GM23338 (cell line): Measurements from ENCODE around the gene NTNG2. TPM values are rescaled to one million over a fixed set of nuclear protein-coding genes. Genes with fewer than 3 reads are reported as not detected.

Experiments
- ATAC-seq: fragments of 200-7000 bp; cut with Tn5 transposase; 3 replicates; pipeline ENCODE4 v1.9.1; 2020
- DNase-seq: peaks from one replicate; pipeline ENCODE4 v3.0.0-alpha.2; 2015; ENCODE audit warnings: low spot score
- H2AFZ ChIP-seq: fragments of 200-600 bp; sonication (generic); 2 replicates; pipeline ENCODE4 v1.8.0; 2016; ENCODE audit warnings: antibody characterized with exemption, mild to moderate bottlenecking, moderate library complexity
- H3F3A ChIP-seq: fragments of 200-600 bp; sonication (generic); replicated peaks from 2 replicates; pipeline ENCODE4 v1.8.0; 2017; ENCODE audit warnings: antibody characterized with exemption, mixed run types, low read depth
- H3K27ac ChIP-seq: fragments of 200-600 bp; sonication (generic); 2 replicates; pipeline ENCODE4 v1.6.1; 2016; ENCODE audit warnings: low read depth
- H3K27me3 ChIP-seq: fragments of 200-600 bp; sonication (generic); 2 replicates; pipeline ENCODE4 v1.8.0; 2016; ENCODE audit warnings: mild to moderate bottlenecking, mixed run types, moderate library complexity; ENCODE audit not compliant: insufficient read depth
- H3K36me3 ChIP-seq: fragments of 200-600 bp; sonication (generic); 2 replicates; pipeline ENCODE4 v1.8.0; 2016; ENCODE audit warnings: mild to moderate bottlenecking; ENCODE audit not compliant: insufficient read depth
- H3K4me1 ChIP-seq: fragments of 200-600 bp; sonication (generic); 2 replicates; pipeline ENCODE4 v1.8.0; 2016; ENCODE audit warnings: mild to moderate bottlenecking, moderate library complexity; ENCODE audit not compliant: insufficient read depth
- H3K4me2 ChIP-seq: fragments of 200-600 bp; sonication (generic); 2 replicates; pipeline ENCODE4 v1.7.1; 2017; ENCODE audit warnings: mixed run types
- H3K4me3 ChIP-seq: fragments of 200-600 bp; sonication (generic); 2 replicates; pipeline ENCODE4 v1.6.1; 2016; ENCODE audit warnings: mixed run types
- H3K79me2 ChIP-seq: fragments of 200-600 bp; sonication (generic); replicated peaks from 2 replicates; pipeline ENCODE4 v1.8.0; 2017; ENCODE audit warnings: mild to moderate bottlenecking; ENCODE audit not compliant: insufficient read depth
- H3K9me2 ChIP-seq: fragments of 200-600 bp; sonication (generic); 2 replicates; pipeline ENCODE4 v1.8.0; 2017; ENCODE audit not compliant: insufficient read depth
- H4K20me1 ChIP-seq: fragments of 200-600 bp; sonication (generic); replicated peaks from 2 replicates; pipeline ENCODE4 v1.8.0; 2017; ENCODE audit warnings: mild to moderate bottlenecking; ENCODE audit not compliant: insufficient read depth
- H3K27ac Mint-ChIP-seq: 2 replicates; pipeline ENCODE4 v1.8.0; 2020; ENCODE audit warnings: inconsistent platforms, mild to moderate bottlenecking, moderate library complexity, mixed read lengths
- H3K27me3 Mint-ChIP-seq: 3 replicates; pipeline ENCODE4 v1.8.0; 2022; ENCODE audit warnings: low read depth, mild to moderate bottlenecking, moderate library complexity, mixed read lengths, inconsistent platforms; ENCODE audit not compliant: insufficient read depth, poor library complexity
- H3K36me3 Mint-ChIP-seq: 3 replicates; pipeline ENCODE4 v1.8.0; 2021; ENCODE audit warnings: low read depth, mild to moderate bottlenecking, inconsistent platforms, moderate library complexity, mixed read lengths
- H3K4me1 Mint-ChIP-seq: 3 replicates; pipeline ENCODE4 v1.8.0; 2020; ENCODE audit warnings: mild to moderate bottlenecking, inconsistent platforms, mixed read lengths
- H3K4me3 Mint-ChIP-seq: 3 replicates; pipeline ENCODE4 v1.8.0; 2021; ENCODE audit warnings: moderate library complexity, mild to moderate bottlenecking, inconsistent platforms, mixed read lengths
- H3K9me3 Mint-ChIP-seq: 3 replicates; pipeline ENCODE4 v1.8.0; 2020; ENCODE audit warnings: moderate library complexity, mild to moderate bottlenecking, inconsistent platforms, mixed read lengths
- CREB1 ChIP-seq: fragments of 250-450 bp; sonication (Bioruptor Pico); IDR thresholded peaks from 2 replicates; pipeline ENCODE4 v1.5.0; 2020; ENCODE audit warnings: low read depth, mild to moderate bottlenecking, moderate library complexity
- CTCF ChIP-seq, 2 experiments: fragments of 200-600 bp in 1 of 2; sonication (generic) in 1 of 2; conservative IDR thresholded peaks; 2 replicates each; pipeline versions ENCODE4 v1.5.1 to v1.6.1; 2016 to 2017; ENCODE audit warnings: antibody characterized with exemption in 2 of 2, low read depth in 2 of 2, mild to moderate bottlenecking in 2 of 2, moderate library complexity in 1 of 2
- EZH2 ChIP-seq: fragments of 200-600 bp; sonication (generic); IDR thresholded peaks from one replicate; pipeline ENCODE4 v1.8.0; 2017; ENCODE audit warnings: antibody characterized with exemption, mild to moderate bottlenecking, low read depth; ENCODE audit not compliant: unreplicated experiment
- EZH2phosphoT487 ChIP-seq: fragments of 200-600 bp; sonication (generic); IDR thresholded peaks from one replicate; pipeline ENCODE4 v1.8.1; 2018; ENCODE audit warnings: antibody characterized with exemption; ENCODE audit not compliant: unreplicated experiment
- NANOG ChIP-seq: IDR thresholded peaks from 2 replicates; pipeline ENCODE4 v1.6.1; 2016; ENCODE audit warnings: antibody characterized with exemption, borderline replicate concordance
- POLR2AphosphoS5 ChIP-seq: IDR thresholded peaks from 2 replicates; pipeline ENCODE4 v1.6.1; 2016; ENCODE audit warnings: antibody characterized with exemption, low read depth
- REST ChIP-seq: IDR thresholded peaks from one replicate; pipeline ENCODE4 v1.6.1; 2018; ENCODE audit warnings: antibody characterized with exemption; ENCODE audit not compliant: unreplicated experiment
- ZNF114 ChIP-seq: fragments of 250-450 bp; sonication (Bioruptor Pico); IDR thresholded peaks from 2 replicates; pipeline ENCODE4 v1.5.0; 2020; ENCODE audit warnings: mild to moderate bottlenecking, moderate library complexity
- ZNF331 ChIP-seq: fragments of 250-450 bp; sonication (Bioruptor Pico); IDR thresholded peaks from 2 replicates; pipeline ENCODE4 v1.5.0; 2020; ENCODE audit warnings: low read depth, mild to moderate bottlenecking, moderate library complexity
- ZNF462 ChIP-seq: fragments of 250-450 bp; sonication (Bioruptor Pico); IDR thresholded peaks from 2 replicates; pipeline ENCODE4 v1.5.0; 2020; ENCODE audit warnings: mild to moderate bottlenecking, moderate library complexity
- polyA plus RNA-seq: library from polyadenylated mRNA; unstranded; fragments of >200 nt; fragmentation: Nextera tagmentation; extraction: Ambion mirVana; gene quantifications from 2 replicates; pipeline ENCODE4 v1.2.1, GENCODE V29; 2016
- total RNA-seq: library from RNA; depleted of rRNA; stranded (reverse); fragments of >200 nt; shearing (Covaris generic); gene quantifications from 2 replicates; pipeline ENCODE4 v1.2.3, GENCODE V29; 2014

The NTNG2 gene
- total and polyA plus RNA-seq, 2 experiments from 2014 or later = 0.99 to 1.7 TPM

GRCh38 chr9:132136151-132136780 lies 25.6 kb upstream of the NTNG2 start (continued):
- no peak for TF ChIP-seq CREB1 (CRISPR knock-in tag)
- no peak for TF ChIP-seq POLR2AphosphoS5
- TF ChIP-seq REST = no peak
- no peak for TF ChIP-seq ZNF114 (CRISPR knock-in tag)
- TF ChIP-seq CTCF (conservative IDR thresholded peaks at IDR 0.05; ENCODE audit: low read depth in 2 of 2) = no peak

- Histone ChIP-seq H3K79me2 (no peaks in the 10 kb centered on the region), H2AFZ (peak overlapping the region; percentile 99), H3K27me3 (peaks cover 3% of the 10 kb centered on the region; the same call in 1 of the 2 replicates), H3K4me2 (peak overlapping the region; percentile 87), H3K9me2 (no peaks in the 10 kb centered on the region), H3K4me3 (peak overlapping the region; percentile 69), H3F3A (peaks cover 4% of the 10 kb centered on the region; the same call in 1 of the 2 replicates), H4K20me1 (no peaks in the 10 kb centered on the region), H3K27ac (no peak overlapping the region), H3K4me1 (peaks cover 20% of the 10 kb centered on the region), H3K36me3 (no peaks in the 10 kb centered on the region)
- Mint-ChIP-seq H3K4me3 (peak overlapping the region; percentile 80), H3K9me3 (no peaks in the 10 kb centered on the region), H3K27me3 (peaks cover 15% of the 10 kb centered on the region), H3K4me1 (peaks cover 36% of the 10 kb centered on the region), H3K36me3 (no peaks in the 10 kb centered on the region), H3K27ac (no peak overlapping the region)
- peak; percentile 48 for DNase-seq
- ATAC-seq = peak; percentile 64
- TF ChIP-seq ZNF331 = no peak
- TF ChIP-seq ZNF114 (CRISPR knock-in tag) = no peak
- TF ChIP-seq EZH2 = no peak
- TF ChIP-seq ZNF462 (CRISPR knock-in tag) = no peak
- no peak for TF ChIP-seq NANOG
- TF ChIP-seq POLR2AphosphoS5 = no peak
- no peak for TF ChIP-seq EZH2phosphoT487
Measured at GRCh38 chr9:132141344-132141947, 20.4 kb upstream of the NTNG2 start.
